Osteocyte (in vitro differentiated cells): ENCODE measurements around the gene CD1D. TPM values are rescaled to one million over a fixed set of nuclear protein-coding genes. Genes with fewer than 3 reads are reported as not detected.

Experiments used
- DNase-seq: peaks from one replicate; pipeline ENCODE4 v3.0.0; 2021; ENCODE audit warnings: mixed read lengths; ENCODE audit not compliant: unreplicated experiment; ENCODE audit errors: extremely low spot score
- H3K27ac Mint-ChIP-seq: one replicate; pipeline ENCODE4 v1.8.0; 2021; ENCODE audit warnings: mild to moderate bottlenecking, mixed read lengths; ENCODE audit not compliant: unreplicated experiment
- H3K27me3 Mint-ChIP-seq: one replicate; pipeline ENCODE4 v1.8.0; 2021; ENCODE audit warnings: mixed read lengths; ENCODE audit not compliant: unreplicated experiment
- H3K36me3 Mint-ChIP-seq: one replicate; pipeline ENCODE4 v1.8.0; 2021; ENCODE audit warnings: mixed read lengths; ENCODE audit not compliant: unreplicated experiment
- H3K4me1 Mint-ChIP-seq: one replicate; pipeline ENCODE4 v1.8.0; 2021; ENCODE audit warnings: mixed read lengths; ENCODE audit not compliant: unreplicated experiment
- H3K4me3 Mint-ChIP-seq: one replicate; pipeline ENCODE4 v1.8.0; 2021; ENCODE audit warnings: mild to moderate bottlenecking, moderate library complexity, mixed read lengths; ENCODE audit not compliant: unreplicated experiment
- H3K9me3 Mint-ChIP-seq: one replicate; pipeline ENCODE4 v1.8.0; 2021; ENCODE audit warnings: mixed read lengths; ENCODE audit not compliant: unreplicated experiment
- total RNA-seq: library from RNA; stranded (reverse); gene quantifications from 2 replicates; pipeline ENCODE4 v1.2.1, GENCODE V29; 2021
- TF ChIP-seq, protein P1 (sequence below): fragments of 200-600 bp; sonication (generic); IDR thresholded peaks from 2 replicates; pipeline ENCODE4 v1.5.0; 2021; ENCODE audit warnings: antibody characterized with exemption, mild to moderate bottlenecking, moderate library complexity

Gene CD1D
- total RNA-seq, 1 donor from 2014 or later = not detected

GRCh38 chr1:158185770-158186169 is 5.1 kb downstream of the CD1D start:
- Mint-ChIP-seq H3K9me3 (no peaks in the 10 kb centered on the region), H3K4me3 (no peak overlapping the region), H3K27me3 (peaks cover 55% of the 10 kb centered on the region), H3K36me3 (no peaks in the 10 kb centered on the region), H3K4me1 (peaks cover 7% of the 10 kb centered on the region), H3K27ac (no peak overlapping the region)
- DNase-seq = no peak
- TF ChIP-seq, protein P1, sequence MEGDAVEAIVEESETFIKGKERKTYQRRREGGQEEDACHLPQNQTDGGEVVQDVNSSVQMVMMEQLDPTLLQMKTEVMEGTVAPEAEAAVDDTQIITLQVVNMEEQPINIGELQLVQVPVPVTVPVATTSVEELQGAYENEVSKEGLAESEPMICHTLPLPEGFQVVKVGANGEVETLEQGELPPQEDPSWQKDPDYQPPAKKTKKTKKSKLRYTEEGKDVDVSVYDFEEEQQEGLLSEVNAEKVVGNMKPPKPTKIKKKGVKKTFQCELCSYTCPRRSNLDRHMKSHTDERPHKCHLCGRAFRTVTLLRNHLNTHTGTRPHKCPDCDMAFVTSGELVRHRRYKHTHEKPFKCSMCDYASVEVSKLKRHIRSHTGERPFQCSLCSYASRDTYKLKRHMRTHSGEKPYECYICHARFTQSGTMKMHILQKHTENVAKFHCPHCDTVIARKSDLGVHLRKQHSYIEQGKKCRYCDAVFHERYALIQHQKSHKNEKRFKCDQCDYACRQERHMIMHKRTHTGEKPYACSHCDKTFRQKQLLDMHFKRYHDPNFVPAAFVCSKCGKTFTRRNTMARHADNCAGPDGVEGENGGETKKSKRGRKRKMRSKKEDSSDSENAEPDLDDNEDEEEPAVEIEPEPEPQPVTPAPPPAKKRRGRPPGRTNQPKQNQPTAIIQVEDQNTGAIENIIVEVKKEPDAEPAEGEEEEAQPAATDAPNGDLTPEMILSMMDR = no peak

- H3K9me3 Mint-ChIP-seq = no peaks in the 10 kb centered on the region
- no peak for DNase-seq
These were observed 5.5 kb downstream of the CD1D start for GRCh38 chr1:158186180-158186579.

GRCh38 chr1:158188611-158189010 is 7.9 kb downstream of the CD1D start:
- Mint-ChIP-seq H3K27ac (no peak overlapping the region), H3K36me3 (no peaks in the 10 kb centered on the region), H3K9me3 (no peaks in the 10 kb centered on the region), H3K4me1 (no peaks in the 10 kb centered on the region), H3K27me3 (peaks cover 44% of the 10 kb centered on the region), H3K4me3 (no peak overlapping the region)
- TF ChIP-seq, protein P1 = no peak
- no peak for DNase-seq

More at GRCh38 chr1:158186180-158186579, 5.5 kb downstream of the CD1D start:
- Mint-ChIP-seq H3K4me1 (peaks cover 3% of the 10 kb centered on the region), H3K4me3 (no peak overlapping the region), H3K27ac (no peak overlapping the region), H3K27me3 (peaks cover 54% of the 10 kb centered on the region), H3K36me3 (no peaks in the 10 kb centered on the region)
- TF ChIP-seq, protein P1 = no peak

- TF ChIP-seq, protein P1 = no peak
- Mint-ChIP-seq H3K4me3 (no peak overlapping the region), H3K9me3 (no peaks in the 10 kb centered on the region), H3K27me3 (peaks cover 45% of the 10 kb centered on the region), H3K27ac (no peak overlapping the region), H3K36me3 (no peaks in the 10 kb centered on the region), H3K4me1 (no peaks in the 10 kb centered on the region)
- DNase-seq = no peak
These were observed 8.9 kb downstream of the CD1D start for GRCh38 chr1:158189624-158190023.

DNA sequence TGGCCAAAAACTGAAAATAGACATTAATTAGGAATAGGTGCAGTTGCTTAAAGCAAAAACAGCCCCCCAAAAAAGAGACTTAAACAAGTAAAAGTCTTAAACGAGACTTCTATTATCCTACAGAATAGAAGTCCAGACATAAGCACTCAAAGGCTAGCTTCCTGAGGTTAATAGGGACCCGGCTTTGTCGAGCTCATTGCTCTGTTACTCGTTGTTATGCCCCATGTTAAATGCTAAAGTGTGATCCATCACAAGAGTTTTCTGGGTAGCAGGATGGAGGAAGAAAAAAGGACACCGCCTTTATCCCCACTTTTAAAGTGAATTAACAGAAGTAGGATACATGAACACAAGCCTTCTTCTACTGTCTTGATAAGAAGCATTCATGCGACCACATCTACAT is 10.6 kb downstream of the CD1D start:
- no peak overlapping the region for H3K27ac Mint-ChIP-seq
- TF ChIP-seq, protein P1 = no peak
- DNase-seq = no peak
- H3K36me3 Mint-ChIP-seq = no peaks in the 10 kb centered on the region
- H3K9me3 Mint-ChIP-seq = no peaks in the 10 kb centered on the region
- H3K27me3 Mint-ChIP-seq = peaks cover 49% of the 10 kb centered on the region
- H3K4me3 Mint-ChIP-seq = no peak overlapping the region
- H3K4me1 Mint-ChIP-seq = no peaks in the 10 kb centered on the region
